SK-N-SH treated with all-trans-retinoic acid at 6 μM for 48 hours (cell line): Measurements from ENCODE around the gene NSG2.

Experiments
- ARNTL ChIP-seq: fragments of 450-650 bp; formaldehyde crosslinking; IDR thresholded peaks from 2 replicates; pipeline ENCODE4 v1.5.0; 2020; ENCODE audit warnings: low read depth, mild to moderate bottlenecking, moderate library complexity, borderline replicate concordance
- CSDC2 ChIP-seq: fragments of 250-450 bp; sonication (Bioruptor Pico); IDR thresholded peaks from 2 replicates; pipeline ENCODE4 v1.5.0; 2020; ENCODE audit warnings: mild to moderate bottlenecking, moderate library complexity
- ESRRG ChIP-seq: fragments of 250-450 bp; sonication (Bioruptor Pico); IDR thresholded peaks from 2 replicates; pipeline ENCODE4 v1.6.1; 2021; ENCODE audit warnings: mild to moderate bottlenecking
- GLIS3 ChIP-seq: fragments of 250-450 bp; sonication (Bioruptor Pico); IDR thresholded peaks from 2 replicates; pipeline ENCODE4 v1.5.0; 2020; ENCODE audit warnings: mild to moderate bottlenecking, moderate library complexity
- PPARA ChIP-seq: fragments of 250-450 bp; sonication (Bioruptor Pico); IDR thresholded peaks from 2 replicates; pipeline ENCODE4 v1.5.0; 2020; ENCODE audit warnings: mild to moderate bottlenecking, borderline replicate concordance
- RARB ChIP-seq: fragments of 250-450 bp; sonication (Bioruptor Pico); IDR thresholded peaks from 2 replicates; pipeline ENCODE4 v1.8.0; 2021; ENCODE audit warnings: mild to moderate bottlenecking, moderate library complexity
- TCF4 ChIP-seq: fragments of 250-450 bp; sonication (Bioruptor Pico); IDR thresholded peaks from 2 replicates; pipeline ENCODE4 v1.8.0; 2021; ENCODE audit warnings: mild to moderate bottlenecking, moderate library complexity, borderline replicate concordance
- TOX ChIP-seq: fragments of 250-450 bp; sonication (Bioruptor Pico); IDR thresholded peaks from 2 replicates; pipeline ENCODE4 v1.8.0; 2021; ENCODE audit warnings: mild to moderate bottlenecking, moderate library complexity, borderline replicate concordance
- ZFP3 ChIP-seq: fragments of 250-450 bp; sonication (Bioruptor Pico); IDR thresholded peaks from 2 replicates; pipeline ENCODE4 v1.5.0; 2020; ENCODE audit warnings: mild to moderate bottlenecking, moderate library complexity
- ZFP30 ChIP-seq: fragments of 450-650 bp; formaldehyde crosslinking; IDR thresholded peaks from 2 replicates; pipeline ENCODE4 v1.5.0; 2022; ENCODE audit warnings: mild to moderate bottlenecking, moderate library complexity
- ZNF70 ChIP-seq: fragments of 450-650 bp; formaldehyde crosslinking; IDR thresholded peaks from 2 replicates; pipeline ENCODE4 v1.5.0; 2020; ENCODE audit warnings: mild to moderate bottlenecking, moderate library complexity
- TF ChIP-seq, protein P1 (sequence below): fragments of 250-450 bp; sonication (Bioruptor Pico); IDR thresholded peaks from 2 replicates; pipeline ENCODE4 v1.8.0; 2020; ENCODE audit warnings: mild to moderate bottlenecking, moderate library complexity, borderline replicate concordance
- TF ChIP-seq, protein P2 (sequence below): fragments of 250-450 bp; sonication (Bioruptor Pico); IDR thresholded peaks from 2 replicates; pipeline ENCODE4 v1.5.1; 2020; ENCODE audit warnings: low read depth, mild to moderate bottlenecking, moderate library complexity

DNA sequence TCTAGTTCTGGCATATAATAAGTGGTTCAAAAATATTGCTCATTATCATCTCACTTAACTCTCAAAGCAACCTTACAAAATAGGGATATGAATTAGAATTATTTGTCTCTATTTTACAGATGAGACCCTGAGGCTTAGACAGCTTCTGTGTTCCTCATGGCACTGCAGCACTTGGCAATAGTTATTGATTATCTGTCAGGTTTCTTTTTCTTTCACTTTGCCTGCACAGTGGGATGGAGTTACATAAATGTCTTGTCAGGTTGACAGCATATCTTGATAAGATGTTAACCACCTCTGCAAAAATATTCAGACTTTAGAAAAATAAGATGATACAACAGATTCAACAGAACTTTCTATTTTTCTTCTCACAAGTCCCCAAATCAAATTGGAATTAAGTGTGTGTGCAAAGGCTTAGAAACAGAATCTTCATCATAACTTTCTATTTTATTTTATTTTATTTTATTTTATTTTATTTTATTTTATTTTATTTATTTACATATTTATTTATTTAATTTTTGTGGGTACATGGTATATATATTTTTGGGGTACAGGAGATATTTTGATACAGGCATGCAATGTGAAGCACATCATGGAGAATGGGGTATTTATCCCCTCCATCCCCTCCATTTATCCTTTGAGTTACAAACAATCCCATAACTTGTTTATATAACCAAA is 17.7 kb downstream of the NSG2 start:
- TF ChIP-seq RARB (CRISPR knock-in tag) (no peak), GLIS3 (no peak), ARNTL (CRISPR knock-in tag) (no peak), ZNF70 (no peak), PPARA (CRISPR knock-in tag) (no peak), ZFP30 (CRISPR knock-in tag) (no peak), TOX (CRISPR knock-in tag) (no peak), ZFP3 (CRISPR knock-in tag) (no peak), TCF4 (no peak), CSDC2 (no peak), ESRRG (no peak)
- TF ChIP-seq, protein P1, sequence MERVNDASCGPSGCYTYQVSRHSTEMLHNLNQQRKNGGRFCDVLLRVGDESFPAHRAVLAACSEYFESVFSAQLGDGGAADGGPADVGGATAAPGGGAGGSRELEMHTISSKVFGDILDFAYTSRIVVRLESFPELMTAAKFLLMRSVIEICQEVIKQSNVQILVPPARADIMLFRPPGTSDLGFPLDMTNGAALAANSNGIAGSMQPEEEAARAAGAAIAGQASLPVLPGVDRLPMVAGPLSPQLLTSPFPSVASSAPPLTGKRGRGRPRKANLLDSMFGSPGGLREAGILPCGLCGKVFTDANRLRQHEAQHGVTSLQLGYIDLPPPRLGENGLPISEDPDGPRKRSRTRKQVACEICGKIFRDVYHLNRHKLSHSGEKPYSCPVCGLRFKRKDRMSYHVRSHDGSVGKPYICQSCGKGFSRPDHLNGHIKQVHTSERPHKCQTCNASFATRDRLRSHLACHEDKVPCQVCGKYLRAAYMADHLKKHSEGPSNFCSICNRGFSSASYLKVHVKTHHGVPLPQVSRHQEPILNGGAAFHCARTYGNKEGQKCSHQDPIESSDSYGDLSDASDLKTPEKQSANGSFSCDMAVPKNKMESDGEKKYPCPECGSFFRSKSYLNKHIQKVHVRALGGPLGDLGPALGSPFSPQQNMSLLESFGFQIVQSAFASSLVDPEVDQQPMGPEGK (CRISPR knock-in tag), result no peak
- TF ChIP-seq, protein P2, sequence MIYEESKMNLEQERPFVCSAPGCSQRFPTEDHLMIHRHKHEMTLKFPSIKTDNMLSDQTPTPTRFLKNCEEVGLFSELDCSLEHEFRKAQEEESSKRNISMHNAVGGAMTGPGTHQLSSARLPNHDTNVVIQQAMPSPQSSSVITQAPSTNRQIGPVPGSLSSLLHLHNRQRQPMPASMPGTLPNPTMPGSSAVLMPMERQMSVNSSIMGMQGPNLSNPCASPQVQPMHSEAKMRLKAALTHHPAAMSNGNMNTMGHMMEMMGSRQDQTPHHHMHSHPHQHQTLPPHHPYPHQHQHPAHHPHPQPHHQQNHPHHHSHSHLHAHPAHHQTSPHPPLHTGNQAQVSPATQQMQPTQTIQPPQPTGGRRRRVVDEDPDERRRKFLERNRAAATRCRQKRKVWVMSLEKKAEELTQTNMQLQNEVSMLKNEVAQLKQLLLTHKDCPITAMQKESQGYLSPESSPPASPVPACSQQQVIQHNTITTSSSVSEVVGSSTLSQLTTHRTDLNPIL (CRISPR knock-in tag), result no peak
